Measurements from ENCODE around the gene OR52N2.

Gene OR52N2

DNA sequence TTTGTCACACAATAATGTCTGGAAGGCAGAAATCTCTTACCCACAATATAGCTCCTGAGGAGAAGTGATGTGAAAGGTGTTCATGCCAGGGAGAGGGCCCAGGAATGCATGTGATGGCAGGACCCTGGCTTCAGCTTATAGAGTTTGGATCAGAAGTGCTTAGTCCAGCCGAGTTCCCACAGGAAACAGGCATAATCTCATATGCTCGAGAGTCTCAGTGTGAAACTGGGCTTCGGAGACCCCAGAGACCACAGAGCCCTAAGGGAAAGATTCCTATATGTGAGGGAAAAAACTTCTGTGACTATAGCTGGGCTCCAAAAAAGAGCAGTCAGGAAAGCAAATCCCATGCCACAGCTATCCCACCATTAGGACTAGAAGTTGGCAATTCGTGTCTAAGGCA lies 25.5 kb upstream of the OR52N2 start, which contains the start of gene OR52N5:
TSS of gene OR52N5 (minus strand) at position 101 of the 400 bp plus-strand sequence. CDS start 4,721 bp downstream, outside the sequence.
- Histone ChIP-seq H3K36me3 (ENCODE audit: control insufficient read depth in 2 of 2, insufficient read depth in 1 of 2, low read length in 2 of 2) (no peaks in the 10 kb centered on the region), H3K4me3 (ENCODE audit: low read depth, low read length) (no peak within 1 kb of the TSS), H3K4me1 (ENCODE audit: control insufficient read depth, insufficient read depth, low read length) (no peaks in the 10 kb centered on the region), H3K9me3 (ENCODE audit: control insufficient read depth, insufficient read depth, low read depth, low read length) (no peaks in the 10 kb centered on the region), H3K27ac (ENCODE audit: extremely low read depth, low read depth, low read length) (no peak within 1 kb of the TSS)
- ChIA-PET POLR2A (no interaction called here), CTCF (no interaction called here)
- TF ChIP-seq ZNF48 (tag by site-specific recombination; IDR thresholded peaks at IDR 0.05) (no peak), ZNF777 (tag by site-specific recombination; IDR thresholded peaks at IDR 0.05; ENCODE audit: borderline replicate concordance) (no peak), ZXDB (tag by site-specific recombination; IDR thresholded peaks at IDR 0.05) (no peak), ZBTB21 (tag by site-specific recombination; IDR thresholded peaks at IDR 0.05) (no peak), ZNF16 (tag by site-specific recombination; IDR thresholded peaks at IDR 0.05; ENCODE audit: low read depth) (no peak), ZSCAN23 (tag by site-specific recombination; IDR thresholded peaks at IDR 0.05) (no peak), GLI4 (tag by site-specific recombination; IDR thresholded peaks at IDR 0.05) (no peak), ZNF664 (tag by site-specific recombination; IDR thresholded peaks at IDR 0.05) (no peak)
- TF ChIP-seq, protein P1, sequence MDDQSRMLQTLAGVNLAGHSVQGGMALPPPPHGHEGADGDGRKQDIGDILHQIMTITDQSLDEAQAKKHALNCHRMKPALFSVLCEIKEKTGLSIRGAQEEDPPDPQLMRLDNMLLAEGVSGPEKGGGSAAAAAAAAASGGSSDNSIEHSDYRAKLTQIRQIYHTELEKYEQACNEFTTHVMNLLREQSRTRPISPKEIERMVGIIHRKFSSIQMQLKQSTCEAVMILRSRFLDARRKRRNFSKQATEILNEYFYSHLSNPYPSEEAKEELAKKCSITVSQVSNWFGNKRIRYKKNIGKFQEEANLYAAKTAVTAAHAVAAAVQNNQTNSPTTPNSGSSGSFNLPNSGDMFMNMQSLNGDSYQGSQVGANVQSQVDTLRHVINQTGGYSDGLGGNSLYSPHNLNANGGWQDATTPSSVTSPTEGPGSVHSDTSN (CRISPR knock-in tag; IDR thresholded peaks at IDR 0.05) = no peak

DNA sequence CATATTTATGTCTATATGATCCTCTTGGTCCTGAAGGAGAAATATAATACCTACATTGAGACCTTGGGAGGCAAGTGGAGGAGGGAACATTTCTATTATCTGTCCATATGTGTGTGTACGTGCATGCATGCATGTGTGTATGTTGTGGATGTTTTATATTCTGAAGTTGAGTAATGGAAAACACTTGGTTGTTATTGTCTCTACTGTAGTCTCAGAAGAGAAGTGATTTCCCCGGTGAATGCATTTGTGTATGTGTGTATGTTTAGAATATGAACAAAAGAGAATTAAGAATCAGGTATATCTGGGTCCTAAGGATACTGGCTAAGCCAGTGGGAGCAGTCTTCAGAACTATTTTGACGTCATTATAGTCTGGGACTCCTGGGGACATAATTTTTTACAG lies 17.6 kb upstream of the OR52N2 start, which contains the start of gene OR52N1:
TSS of gene OR52N1 (minus strand) at position 101 of the 400 bp plus-strand sequence. CDS start 2,449 bp downstream, outside the sequence.
- H3K4me3 ChIP-seq (ENCODE audit: low read depth, low read length) = no peak within 1 kb of the TSS
- TF ChIP-seq, protein P2, sequence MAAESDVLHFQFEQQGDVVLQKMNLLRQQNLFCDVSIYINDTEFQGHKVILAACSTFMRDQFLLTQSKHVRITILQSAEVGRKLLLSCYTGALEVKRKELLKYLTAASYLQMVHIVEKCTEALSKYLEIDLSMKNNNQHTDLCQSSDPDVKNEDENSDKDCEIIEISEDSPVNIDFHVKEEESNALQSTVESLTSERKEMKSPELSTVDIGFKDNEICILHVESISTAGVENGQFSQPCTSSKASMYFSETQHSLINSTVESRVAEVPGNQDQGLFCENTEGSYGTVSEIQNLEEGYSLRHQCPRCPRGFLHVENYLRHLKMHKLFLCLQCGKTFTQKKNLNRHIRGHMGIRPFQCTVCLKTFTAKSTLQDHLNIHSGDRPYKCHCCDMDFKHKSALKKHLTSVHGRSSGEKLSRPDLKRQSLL (tag by site-specific recombination; IDR thresholded peaks at IDR 0.05) = no peak
- TF ChIP-seq ZNF610 (tag by site-specific recombination; IDR thresholded peaks at IDR 0.05; ENCODE audit: borderline replicate concordance) = no peak
- no peak for TF ChIP-seq ZBTB7A (tag by site-specific recombination; IDR thresholded peaks at IDR 0.05; ENCODE audit: low read depth)
- TF ChIP-seq, protein P3, sequence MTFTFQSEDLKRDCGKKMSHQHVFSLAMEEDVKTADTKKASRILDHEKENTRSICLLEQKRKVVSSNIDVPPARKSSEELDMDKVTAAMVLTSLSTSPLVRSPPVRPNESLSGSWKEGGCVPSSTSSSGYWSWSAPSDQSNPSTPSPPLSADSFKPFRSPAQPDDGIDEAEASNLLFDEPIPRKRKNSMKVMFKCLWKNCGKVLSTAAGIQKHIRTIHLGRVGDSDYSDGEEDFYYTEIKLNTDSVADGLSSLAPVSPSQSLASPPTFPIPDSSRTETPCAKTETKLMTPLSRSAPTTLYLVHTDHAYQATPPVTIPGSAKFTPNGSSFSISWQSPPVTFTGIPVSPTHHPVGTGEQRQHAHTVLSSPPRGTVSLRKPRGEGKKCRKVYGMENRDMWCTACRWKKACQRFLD (tag by site-specific recombination; IDR thresholded peaks at IDR 0.05) = no peak
- TF ChIP-seq REPIN1 (tag by site-specific recombination; IDR thresholded peaks at IDR 0.05; ENCODE audit: low read depth) = no peak
- no peak for TF ChIP-seq ZNF354C (tag by site-specific recombination; IDR thresholded peaks at IDR 0.05; ENCODE audit: borderline replicate concordance, low read depth)
- no peak for TF ChIP-seq ZNF707 (tag by site-specific recombination; IDR thresholded peaks at IDR 0.05)
- H3K9me3 ChIP-seq (ENCODE audit: control insufficient read depth, insufficient read depth, low read depth, low read length) = no peaks in the 10 kb centered on the region
- no peaks in the 10 kb centered on the region for H3K36me3 ChIP-seq (ENCODE audit: control insufficient read depth in 2 of 2, insufficient read depth in 1 of 2, low read length in 2 of 2)
- H3K4me1 ChIP-seq (ENCODE audit: control insufficient read depth, insufficient read depth, low read length) = no peaks in the 10 kb centered on the region
- H3K27ac ChIP-seq (ENCODE audit: extremely low read depth, low read depth, low read length) = no peak within 1 kb of the TSS
- POLR2A ChIA-PET = no interaction called here
- CTCF ChIA-PET = no interaction called here

DNA sequence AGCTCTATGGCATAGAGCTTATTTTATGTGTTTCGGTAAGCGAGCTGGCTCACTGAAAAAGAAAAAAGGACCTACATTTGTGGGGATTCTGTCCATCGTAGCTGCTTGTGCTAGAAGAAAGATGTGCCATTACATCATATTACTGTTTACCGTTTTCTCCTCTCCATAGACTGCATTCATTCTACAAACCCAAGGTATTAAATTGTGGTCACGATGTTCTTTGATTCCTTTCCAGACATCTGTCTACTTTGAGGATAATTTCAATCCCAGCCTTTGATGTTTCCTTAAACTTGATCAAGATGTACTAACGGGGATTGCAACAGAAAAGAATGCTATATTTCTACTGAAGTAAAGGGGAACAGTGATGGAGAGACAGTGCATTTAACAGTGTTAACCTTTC lies 12.2 kb upstream of the OR52N2 start:
- no peaks in the 10 kb centered on the region for H3K4me1 ChIP-seq (ENCODE audit: control insufficient read depth, insufficient read depth, low read length)
- H3K4me3 ChIP-seq (ENCODE audit: low read depth, low read length) = no peak overlapping the region
- ChIA-PET POLR2A (no interaction called here), CTCF (interaction anchor here (0.6 to 0.7 kb wide), 2 partner anchors 203 to 247 kb away, joined by 3 to 4 read pairs; no protein-coding TSS in a partner anchor)
- H3K9me3 ChIP-seq (ENCODE audit: control insufficient read depth, insufficient read depth, low read depth, low read length) = no peaks in the 10 kb centered on the region
- H3K36me3 ChIP-seq (ENCODE audit: control insufficient read depth in 2 of 2, insufficient read depth in 1 of 2, low read length in 2 of 2) = no peaks in the 10 kb centered on the region
- no peak for TF ChIP-seq ZNF16 (tag by site-specific recombination; IDR thresholded peaks at IDR 0.05; ENCODE audit: low read depth)
- TF ChIP-seq ZNF791 (tag by site-specific recombination; IDR thresholded peaks at IDR 0.05) = no peak
- TF ChIP-seq ZIC2 (tag by site-specific recombination; IDR thresholded peaks at IDR 0.05) = no peak
- TF ChIP-seq ZSCAN30 (tag by site-specific recombination; IDR thresholded peaks at IDR 0.05) = no peak
- TF ChIP-seq, protein P4, sequence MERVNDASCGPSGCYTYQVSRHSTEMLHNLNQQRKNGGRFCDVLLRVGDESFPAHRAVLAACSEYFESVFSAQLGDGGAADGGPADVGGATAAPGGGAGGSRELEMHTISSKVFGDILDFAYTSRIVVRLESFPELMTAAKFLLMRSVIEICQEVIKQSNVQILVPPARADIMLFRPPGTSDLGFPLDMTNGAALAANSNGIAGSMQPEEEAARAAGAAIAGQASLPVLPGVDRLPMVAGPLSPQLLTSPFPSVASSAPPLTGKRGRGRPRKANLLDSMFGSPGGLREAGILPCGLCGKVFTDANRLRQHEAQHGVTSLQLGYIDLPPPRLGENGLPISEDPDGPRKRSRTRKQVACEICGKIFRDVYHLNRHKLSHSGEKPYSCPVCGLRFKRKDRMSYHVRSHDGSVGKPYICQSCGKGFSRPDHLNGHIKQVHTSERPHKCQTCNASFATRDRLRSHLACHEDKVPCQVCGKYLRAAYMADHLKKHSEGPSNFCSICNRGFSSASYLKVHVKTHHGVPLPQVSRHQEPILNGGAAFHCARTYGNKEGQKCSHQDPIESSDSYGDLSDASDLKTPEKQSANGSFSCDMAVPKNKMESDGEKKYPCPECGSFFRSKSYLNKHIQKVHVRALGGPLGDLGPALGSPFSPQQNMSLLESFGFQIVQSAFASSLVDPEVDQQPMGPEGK (tag by site-specific recombination; IDR thresholded peaks at IDR 0.05) = no peak
- no peak overlapping the region for H3K27ac ChIP-seq (ENCODE audit: extremely low read depth, low read depth, low read length)
